NB4 (cell line): Measurements from ENCODE around the gene FRY.

Source experiments
- CTCF ChIP-seq: IDR thresholded peaks from one replicate; pipeline ENCODE4 v1.5.1; 2012; ENCODE audit warnings: low read depth, low read length
- MAX ChIP-seq: IDR thresholded peaks from 2 replicates; pipeline ENCODE4 v1.6.1; 2011; ENCODE audit warnings: low read depth, low read length

GRCh38 chr13:32232263-32232662, 200.7 kb downstream of the FRY start:
- TF ChIP-seq CTCF (no peak), MAX (no peak)
